ENCODE results near the gene PRUNE2.
A peak's percentile ranks its signal among the peaks of the same experiment; 100 is the strongest.

Gene PRUNE2

GRCh38 chr9:76658510-76659231, 247.2 kb downstream of the PRUNE2 start:
- TF ChIP-seq CTCF (conservative IDR thresholded peaks at IDR 0.05; ENCODE audit: low read depth), result peak; percentile 23; the same call in 1 of the 2 replicates
- DNase-seq (ENCODE audit: low spot score), result peak; percentile 56
- ChIA-PET POLR2A (ENCODE audit: low non-redundant PET) (no interaction called here), CTCF (interaction anchor here (0.5 to 1.5 kb wide), 16 partner anchors 8 to 532 kb away, joined by 3 to 11 read pairs (median 3); partner anchors contain the start of gene RFK)
- no peak overlapping the region for H3K27ac ChIP-seq

GRCh38 chr9:76657265-76657664, 248.6 kb downstream of the PRUNE2 start:
- no peak for DNase-seq (ENCODE audit: low spot score)
- no peak overlapping the region for H3K27ac ChIP-seq
- TF ChIP-seq CTCF (conservative IDR thresholded peaks at IDR 0.05; ENCODE audit: low read depth), result no peak
- ChIA-PET CTCF (interaction anchor here (0.7 kb wide), 1 partner anchor 210 kb away, joined by 4 read pairs; no protein-coding TSS in a partner anchor), POLR2A (ENCODE audit: low non-redundant PET) (no interaction called here)

GRCh38 chr9:76655971-76656370, 249.9 kb downstream of the PRUNE2 start:
- POLR2A ChIA-PET (ENCODE audit: low non-redundant PET), result no interaction called here
- CTCF ChIA-PET, result no interaction called here

GRCh38 chr9:76655121-76655541, 250.8 kb downstream of the PRUNE2 start:
- CTCF ChIA-PET, result no interaction called here
- no peak overlapping the region for H3K27ac ChIP-seq
- no peak for TF ChIP-seq CTCF (conservative IDR thresholded peaks at IDR 0.05; ENCODE audit: low read depth)
- POLR2A ChIA-PET (ENCODE audit: low non-redundant PET), result no interaction called here
- DNase-seq (ENCODE audit: low spot score), result no peak

More at GRCh38 chr9:76655971-76656370, 249.9 kb downstream of the PRUNE2 start:
- no peak for DNase-seq (ENCODE audit: low spot score)
- TF ChIP-seq CTCF (conservative IDR thresholded peaks at IDR 0.05; ENCODE audit: low read depth), result no peak
- no peak overlapping the region for H3K27ac ChIP-seq

- no peak overlapping the region for H3K27ac ChIP-seq
- TF ChIP-seq CTCF (conservative IDR thresholded peaks at IDR 0.05; ENCODE audit: low read depth), result no peak
- CTCF ChIA-PET, result interaction anchor here (0.8 kb wide), 1 partner anchor 30 kb away, joined by 3 read pairs; no protein-coding TSS in a partner anchor
- peak; percentile 55 for DNase-seq (ENCODE audit: low spot score)
- POLR2A ChIA-PET (ENCODE audit: low non-redundant PET), result no interaction called here
Measured at GRCh38 chr9:76654575-76654974, 251.3 kb downstream of the PRUNE2 start.

GRCh38 chr9:76654051-76654461, 251.9 kb downstream of the PRUNE2 start:
- no peak overlapping the region for H3K27ac ChIP-seq
- CTCF ChIA-PET, result interaction anchor here (0.8 kb wide), 1 partner anchor 29 kb away, joined by 3 read pairs; no protein-coding TSS in a partner anchor
- DNase-seq (ENCODE audit: low spot score), result no peak
- POLR2A ChIA-PET (ENCODE audit: low non-redundant PET), result no interaction called here
- no peak for TF ChIP-seq CTCF (conservative IDR thresholded peaks at IDR 0.05; ENCODE audit: low read depth)
